HepG2 (cell line): Measurements from ENCODE around the gene MXRA7. TPM values are rescaled to one million over a fixed set of nuclear protein-coding genes. Genes with fewer than 3 reads are reported as not detected.

Experiments used
- ATAC-seq: fragments of 200-7000 bp; cut with Tn5 transposase; 3 replicates; pipeline ENCODE4 v1.9.1; 2020; ENCODE audit warnings: mild to moderate bottlenecking, moderate library complexity
- BruUV-seq: library from RNA; stranded (reverse); fragments of 400-500 nt; replicated peaks from 2 replicates; lab custom pipeline; 2021; lab: Mats Ljungman, UMichigan
- CTCF ChIA-PET: fragments of 300-600 bp; formaldehyde crosslinking; extraction: SDS; loops from one replicate; lab custom pipeline; 2021; ENCODE audit warnings: low total read pairs, inconsistent platforms, low intra/inter-chr PET ratio; lab: Yijun Ruan, JAX
- POLR2A ChIA-PET: fragments of 350-600 bp; sonication (Branson Sonifier 250); formaldehyde crosslinking; loops from one replicate; lab custom pipeline; 2020; ENCODE audit warnings: antibody characterized with exemption, inconsistent platforms; lab: Yijun Ruan, JAX
- DNase-seq: peaks from one replicate; pipeline ENCODE4 v3.0.0-alpha.2; 2015; ENCODE audit warnings: low spot score
- FAIRE-seq: peaks from 3 replicates; lab custom pipeline; 2011; peaks lifted over from hg19 to GRCh38; lab: Jason Lieb, UNC
- H2AFZ ChIP-seq: one replicate; pipeline ENCODE4 v1.6.1; 2011; ENCODE audit warnings: low read length, inconsistent platforms
- H3K27ac ChIP-seq: fragments of 300-600 bp; 3 replicates; pipeline ENCODE4 v1.8.0; 2011; ENCODE audit warnings: mixed run types, mild to moderate bottlenecking, mixed read lengths, low read length, inconsistent platforms; ENCODE audit not compliant: insufficient read depth; ENCODE audit errors: extremely low read length
- H3K27me3 ChIP-seq, 2 experiments: fragments of 200-600 bp in 1 of 2; 2 replicates in 1 of 2; 3 replicates in 1 of 2; pipeline versions ENCODE4 v1.6.0 to v1.8.0; 2011; ENCODE audit warnings: low read length in 2 of 2, mild to moderate bottlenecking in 2 of 2, moderate library complexity in 2 of 2, inconsistent platforms in 1 of 2; ENCODE audit not compliant: insufficient read depth in 2 of 2, control insufficient read depth in 1 of 2
- H3K36me3 ChIP-seq, 2 experiments: fragments of 200-600 bp in 1 of 2; replicated peaks in 1 of 2; 2 replicates in 1 of 2; 3 replicates in 1 of 2; pipeline versions ENCODE4 v1.5.1 to v1.8.0; 2011; ENCODE audit warnings: low read length in 2 of 2, inconsistent platforms in 1 of 2; ENCODE audit not compliant: insufficient read depth in 2 of 2, control insufficient read depth in 1 of 2
- H3K4me1 ChIP-seq: 2 replicates; pipeline ENCODE4 v1.5.1; 2012; ENCODE audit warnings: low read length, inconsistent platforms; ENCODE audit not compliant: insufficient read depth
- H3K4me2 ChIP-seq: 2 replicates; pipeline ENCODE4 v1.6.0; 2011; ENCODE audit warnings: low read depth, low read length, inconsistent platforms
- H3K4me3 ChIP-seq, 3 experiments: fragments of 200-600 bp in 1 of 3; sonication (generic), shearing (Covaris generic) in 1 of 3; replicated peaks in 1 of 3; 2 replicates each; pipeline ENCODE4 v1.5.1; 2011 to 2016; ENCODE audit warnings: low read length in 3 of 3, inconsistent platforms in 2 of 3, low read depth in 2 of 3, mild to moderate bottlenecking in 2 of 3, control low read depth in 1 of 3, mixed read lengths in 1 of 3; ENCODE audit not compliant: insufficient read depth in 1 of 3
- H3K79me2 ChIP-seq: one replicate; pipeline ENCODE4 v1.6.1; 2011; ENCODE audit warnings: low read length, inconsistent platforms; ENCODE audit not compliant: insufficient read depth
- H3K9ac ChIP-seq: 2 replicates; pipeline ENCODE4 v1.6.0; 2011; ENCODE audit warnings: mild to moderate bottlenecking, low read depth, low read length, inconsistent platforms; ENCODE audit not compliant: insufficient read depth
- H3K9me3 ChIP-seq: 2 replicates; pipeline ENCODE4 v1.5.1; 2012; ENCODE audit warnings: mild to moderate bottlenecking, low read length
- H4K20me1 ChIP-seq: 2 replicates; pipeline ENCODE4 v1.6.0; 2011; ENCODE audit warnings: inconsistent platforms, mild to moderate bottlenecking, low read length, moderate library complexity; ENCODE audit not compliant: insufficient read depth
- AHDC1 ChIP-seq: sonication (generic); formaldehyde crosslinking; IDR thresholded peaks from 2 replicates; pipeline ENCODE4 v1.5.1; 2020; ENCODE audit warnings: mild to moderate bottlenecking, missing genetic modification reagents, borderline replicate concordance
- CCAR2 ChIP-seq: fragments of 200-400 bp; formaldehyde crosslinking; optimal IDR thresholded peaks from 2 replicates; pipeline ENCODE3; 2018; ENCODE audit warnings: low read depth, mild to moderate bottlenecking, low read length, moderate library complexity
- FOXA3 ChIP-seq: IDR thresholded peaks from 2 replicates; pipeline ENCODE4 v1.6.1; 2016; ENCODE audit warnings: missing genetic modification reagents, missing compliant biosample characterization
- KLF16 ChIP-seq, 2 experiments: sonication (generic) in 1 of 2; formaldehyde crosslinking in 1 of 2; IDR thresholded peaks; 2 replicates each; pipeline versions ENCODE4 v1.6.1 to v1.8.0; 2016 to 2023; ENCODE audit warnings: missing genetic modification reagents in 2 of 2, missing compliant biosample characterization in 1 of 2
- MAZ ChIP-seq, 2 experiments: sonication (generic) in 1 of 2; formaldehyde crosslinking in 1 of 2; IDR thresholded peaks; 2 replicates each; pipeline versions ENCODE4 v1.5.0 to v1.6.1; 2012 to 2020; ENCODE audit warnings: low read depth in 2 of 2, mild to moderate bottlenecking in 2 of 2, borderline replicate concordance in 1 of 2, improper control_type of control experiment in 1 of 2, low read length in 1 of 2, missing genetic modification reagents in 1 of 2, moderate library complexity in 1 of 2
- MXI1 ChIP-seq: IDR thresholded peaks from 3 replicates; pipeline ENCODE4 v1.6.1; 2012; ENCODE audit warnings: low read depth, low read length, inconsistent platforms, borderline replicate concordance
- NFE2 ChIP-seq: sonication (generic); formaldehyde crosslinking; IDR thresholded peaks from 2 replicates; pipeline ENCODE4 v1.4.0; 2020; ENCODE audit warnings: missing genetic modification reagents
- RAD21 ChIP-seq: fragments of 450-650 bp; formaldehyde crosslinking; IDR thresholded peaks from 2 replicates; pipeline ENCODE4 v1.5.0; 2020; ENCODE audit warnings: mild to moderate bottlenecking
- SRSF1 ChIP-seq: fragments of 200-400 bp; formaldehyde crosslinking; optimal IDR thresholded peaks from 2 replicates; pipeline ENCODE3; 2017; ENCODE audit warnings: mild to moderate bottlenecking, low read depth, low read length, moderate library complexity
- ZNF160 ChIP-seq: sonication (generic); formaldehyde crosslinking; IDR thresholded peaks from 2 replicates; pipeline ENCODE4 v1.8.0; 2022; ENCODE audit warnings: mild to moderate bottlenecking, inconsistent platforms, missing genetic modification reagents
- ZNF337 ChIP-seq: sonication (generic); formaldehyde crosslinking; IDR thresholded peaks from 2 replicates; pipeline ENCODE4 v1.5.1; 2020; ENCODE audit warnings: missing genetic modification reagents, low read depth, mild to moderate bottlenecking, borderline replicate concordance
- ZNF543 ChIP-seq: sonication (generic); formaldehyde crosslinking; IDR thresholded peaks from 2 replicates; pipeline ENCODE4 v1.4.0; 2020; ENCODE audit warnings: mild to moderate bottlenecking, missing genetic modification reagents
- ZNF567 ChIP-seq: sonication (generic); formaldehyde crosslinking; IDR thresholded peaks from 2 replicates; pipeline ENCODE4 v1.8.1; 2023; ENCODE audit warnings: mild to moderate bottlenecking, missing genetic modification reagents, borderline replicate concordance
- ZNF761 ChIP-seq: sonication (generic); formaldehyde crosslinking; conservative IDR thresholded peaks from 2 replicates; pipeline ENCODE4 v1.4.0; 2020; ENCODE audit warnings: mild to moderate bottlenecking, missing genetic modification reagents
- ZNF788 ChIP-seq: sonication (generic); formaldehyde crosslinking; IDR thresholded peaks from 2 replicates; pipeline ENCODE4 v1.5.0; 2020; ENCODE audit warnings: mild to moderate bottlenecking, missing genetic modification reagents, borderline replicate concordance
- WGBS: methylation state at CpG from one replicate; pipeline ENCODE4 v1.1.6; 2017; ENCODE audit warnings: low lambda C conversion rate; 5-methylcytosine and 5-hydroxymethylcytosine counted together
- in situ Hi-C: cut with HindIII; loops from 2 replicates; pipeline ENCODE4 v1.10.0; 2017; ENCODE audit warnings: low pct_unique_long_range_greater_than_20kb; ENCODE audit not compliant: extremely low pct_ligation_motif_present
- intact Hi-C: fragments of 100-400 bp; cut with micrococcal nuclease; formaldehyde crosslinking; loops from one replicate; pipeline ENCODE4 v1.10.0; 2022; ENCODE audit not compliant: unreplicated experiment
- polyA plus RNA-seq, 8 experiments: library from polyadenylated mRNA; depleted of rRNA in 3 of 8; stranded (reverse) in 7 of 8; unstranded in 1 of 8; fragments of >200 nt; fragmentation: Illumina TruSeq in 4 of 8; extraction: Trizol in 4 of 8; gene quantifications; 2 replicates each; pipeline versions ENCODE4 v1.2.1 to v1.2.3, GENCODE V29; 2011 to 2016; ENCODE audit warnings: low read depth in 4 of 8, missing spikeins in 1 of 8, mixed read lengths in 1 of 8; ENCODE audit not compliant: insufficient read depth in 1 of 8
- total RNA-seq, 5 experiments: library from RNA; depleted of rRNA; stranded (reverse); fragments of >200 nt; fragmentation: Illumina TruSeq; extraction: Trizol; gene quantifications; 2 replicates each; pipeline ENCODE4 v1.2.3, GENCODE V29; 2016; ENCODE audit warnings: low read depth in 1 of 5

The MXRA7 gene
- total and polyA plus RNA-seq, 2 of the 13 experiments (the other 11 are each of a cell fraction or from before 2014, with no cell fraction given), result 44.8 to 112 TPM

DNA sequence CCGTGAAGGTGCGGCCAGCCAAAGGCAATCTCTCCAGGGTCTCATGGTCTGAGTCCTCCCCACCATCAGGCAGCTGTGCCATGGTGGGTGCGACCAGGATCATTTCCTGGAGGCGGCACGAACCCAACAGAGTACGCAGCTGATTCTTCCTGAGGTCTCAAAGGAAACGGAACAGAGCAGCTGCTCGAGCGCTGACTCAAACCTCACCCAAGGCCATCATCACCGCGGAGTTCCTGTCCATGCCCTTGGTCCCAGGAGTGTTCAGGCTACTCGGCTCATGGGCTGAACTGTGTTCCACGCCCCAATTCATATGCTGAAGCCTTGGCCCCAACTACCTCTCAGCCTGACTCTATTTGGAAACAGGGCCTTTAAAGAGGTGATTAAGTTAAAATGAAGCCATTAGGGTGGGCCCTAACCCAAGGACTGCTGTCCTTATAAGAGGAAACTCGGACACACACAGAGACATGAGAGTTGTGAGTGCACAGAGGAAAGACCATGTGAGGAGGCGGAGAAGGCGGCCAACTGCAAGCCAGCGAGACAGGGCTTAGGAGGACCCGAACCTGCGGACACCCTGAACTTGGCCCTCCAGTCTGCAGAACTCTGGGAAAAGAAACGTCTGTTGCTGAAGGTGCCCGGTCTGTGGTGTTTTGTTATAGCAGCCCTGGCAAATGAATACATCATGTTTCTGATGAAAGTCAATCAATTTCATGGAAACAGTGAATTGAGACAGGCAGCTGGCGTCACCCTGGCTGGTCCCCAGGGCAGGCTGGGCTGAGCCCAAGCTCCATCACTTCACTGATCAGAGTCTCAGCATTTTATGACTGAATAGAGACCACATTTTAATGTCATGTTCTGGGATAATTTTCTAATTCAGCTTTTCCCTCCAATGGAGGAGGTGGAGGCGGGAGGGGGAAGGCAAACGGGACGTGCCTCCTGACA, 13.7 kb downstream of the MXRA7 start:
- no peak for FAIRE-seq
- in situ Hi-C loops (no loop called here), intact Hi-C loops (no loop called here)
- Histone ChIP-seq H2AFZ (no peak overlapping the region), H4K20me1 (peaks cover 3% of the 10 kb centered on the region; the same call in 1 of the 2 replicates), H3K9me3 (no peaks in the 10 kb centered on the region), H3K4me2 (peak overlapping the region; percentile 24; the same call in 1 of the 2 replicates), H3K4me3 (no peak overlapping the region), H3K9ac (no peak overlapping the region), H3K79me2 (peaks cover 12% of the 10 kb centered on the region), H3K36me3 (no peaks in the 10 kb centered on the region), H3K4me1 (peaks cover 91% of the 10 kb centered on the region), H3K27me3 (no peaks in the 10 kb centered on the region), H3K27ac (peak overlapping the region; percentile 46)
- ChIA-PET CTCF (no interaction called here), POLR2A (interaction anchor here (0.7 to 1.2 kb wide), 7 partner anchors 11 to 36 kb away, joined by 3 to 5 read pairs (median 3); partner anchors contain the start of gene MXRA7)
- WGBS, result 63% methylated on average over 24 of the region's 25 CpGs
- DNase-seq, result peak; percentile 66
- ATAC-seq, result peak; percentile 57
- no TSS peak for BruUV-seq
- TF ChIP-seq AHDC1 (CRISPR knock-in tag), result 0 out of 2 replicates have a peak, but pooled peaks have one; percentile 44
- no peak for TF ChIP-seq ZNF567 (CRISPR knock-in tag)
- 0 out of 3 replicates have a peak, but pooled peaks have one; percentile 16 for TF ChIP-seq MXI1
- peak; percentile 71; the same call in 1 of the 2 replicates for TF ChIP-seq ZNF761 (CRISPR knock-in tag)
- peak; percentile 57 for TF ChIP-seq FOXA3 (CRISPR knock-in tag)
- no peak for TF ChIP-seq CCAR2
- TF ChIP-seq RAD21 (CRISPR knock-in tag), result no peak
- TF ChIP-seq ZNF543 (CRISPR knock-in tag), result no peak
- no peak for TF ChIP-seq NFE2 (CRISPR knock-in tag)
- TF ChIP-seq MAZ (IDR thresholded peaks at IDR 0.05; ENCODE audit: borderline replicate concordance, low read depth, low read length), result no peak
- peak; percentile 41; the same call in 1 of the 2 replicates for TF ChIP-seq MAZ (CRISPR knock-in tag; IDR thresholded peaks at IDR 0.05; ENCODE audit: low read depth)
- TF ChIP-seq KLF16 (CRISPR knock-in tag; IDR thresholded peaks at IDR 0.05), result 0 out of 4 replicates have a peak, but pooled peaks of 1 of the 2 experiments have one; percentile 28
- peak; percentile 73; the same call in 1 of the 2 replicates for TF ChIP-seq ZNF788 (CRISPR knock-in tag)
- TF ChIP-seq SRSF1, result no peak
- 0 out of 2 replicates have a peak, but pooled peaks have one; percentile 71 for TF ChIP-seq ZNF337 (CRISPR knock-in tag)
- TF ChIP-seq ZNF160 (CRISPR knock-in tag), result no peak
